HG03442 (cell line): Measurements from ENCODE around the gene PSMB3.

ENCODE experiments used
- ATAC-seq: cut with Tn5 transposase; IDR thresholded peaks from one replicate; pipeline ENCODE4 v1.9.1; 2021; ENCODE audit warnings: mild to moderate bottlenecking, moderate library complexity; ENCODE audit not compliant: unreplicated experiment

The PSMB3 gene

DNA sequence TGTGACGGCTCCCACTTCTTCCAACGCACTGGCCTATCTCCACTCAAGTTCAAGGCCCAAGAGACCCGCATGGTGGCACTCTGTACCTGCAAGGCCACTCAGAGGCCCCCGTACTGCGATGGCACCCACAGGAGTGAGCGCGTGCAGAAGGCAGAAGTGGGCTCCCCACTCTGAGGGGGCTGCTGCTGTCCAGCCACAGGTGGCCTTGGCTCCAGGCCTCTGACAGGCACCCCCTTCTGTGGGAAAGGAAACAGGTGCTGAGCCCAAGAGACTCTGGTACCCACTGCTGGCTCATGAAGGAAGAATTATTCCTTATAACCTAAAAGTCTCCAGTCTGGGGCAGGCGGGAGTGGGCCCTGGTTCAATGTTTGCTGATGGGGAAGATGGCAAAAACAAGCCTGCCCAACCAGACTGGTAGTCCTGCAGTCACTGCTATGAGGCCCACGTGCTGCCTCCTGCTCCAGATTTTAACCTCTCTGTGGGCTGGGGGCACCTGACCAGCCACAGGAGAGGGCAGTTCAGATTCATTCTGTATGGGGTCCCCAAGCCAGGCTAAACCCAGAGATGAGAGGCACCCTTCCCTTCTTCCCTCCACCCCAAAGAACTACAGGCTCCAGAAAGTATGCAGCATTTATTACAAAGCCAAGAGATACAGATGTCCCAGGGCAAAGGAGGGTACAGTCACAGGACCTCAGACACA, 19.1 kb upstream of the PSMB3 start:
- ATAC-seq, result no peak

DNA sequence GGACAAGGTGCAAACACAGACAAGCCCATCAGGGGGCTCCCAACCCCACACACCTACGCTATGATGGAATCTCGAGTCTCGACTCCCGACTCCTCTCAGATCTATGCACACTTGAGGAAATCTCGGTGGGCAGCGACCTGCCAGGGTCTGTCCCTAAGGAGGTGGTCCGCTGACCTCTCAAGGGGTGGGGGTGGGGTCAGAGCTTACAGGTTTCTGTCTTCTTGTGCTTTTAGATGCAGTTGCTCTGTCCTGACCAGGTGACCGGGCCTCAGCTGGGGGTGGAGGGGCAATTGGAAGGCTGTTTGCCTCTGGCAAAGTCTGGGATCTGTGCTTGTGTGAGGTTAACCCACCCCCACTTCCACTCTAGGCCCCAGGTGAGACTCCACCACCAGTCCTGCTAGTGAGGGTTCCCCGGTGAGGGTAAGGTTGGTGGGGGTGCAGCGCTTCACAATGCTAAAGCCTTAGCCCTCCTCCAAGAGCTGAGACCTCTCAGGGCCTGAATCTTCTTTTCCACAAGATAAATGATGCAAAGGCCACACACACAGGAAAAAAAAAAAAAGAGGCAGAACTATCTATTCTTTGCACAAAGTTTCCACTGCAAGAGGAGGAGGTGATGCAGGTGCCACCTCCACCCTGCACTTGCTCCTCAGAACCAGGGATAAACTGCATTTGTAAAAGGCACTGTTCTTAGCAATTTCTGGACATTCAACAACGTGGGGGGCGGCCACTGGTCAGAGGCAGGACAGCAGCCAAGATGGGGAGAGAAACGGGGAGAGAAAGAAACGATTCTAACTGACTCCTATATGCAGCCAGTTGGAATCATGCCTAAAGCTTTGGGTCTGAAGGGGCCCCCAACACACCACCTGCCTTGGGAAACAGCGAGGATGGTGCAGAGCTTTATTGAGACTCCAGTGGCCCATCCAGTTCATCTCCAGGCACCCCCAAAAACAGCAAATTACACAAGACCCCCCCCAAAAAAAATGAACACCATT, 18.3 kb upstream of the PSMB3 start:
- ATAC-seq, result no peak

GRCh38 chr17:38735161-38735997, 17.2 kb upstream of the PSMB3 start:
- ATAC-seq, result no peak

GRCh38 chr17:38738007-38738662, 14.4 kb upstream of the PSMB3 start:
- no peak for ATAC-seq

- ATAC-seq, result no peak
These were observed 13.9 kb upstream of the PSMB3 start for GRCh38 chr17:38738686-38739085.

DNA sequence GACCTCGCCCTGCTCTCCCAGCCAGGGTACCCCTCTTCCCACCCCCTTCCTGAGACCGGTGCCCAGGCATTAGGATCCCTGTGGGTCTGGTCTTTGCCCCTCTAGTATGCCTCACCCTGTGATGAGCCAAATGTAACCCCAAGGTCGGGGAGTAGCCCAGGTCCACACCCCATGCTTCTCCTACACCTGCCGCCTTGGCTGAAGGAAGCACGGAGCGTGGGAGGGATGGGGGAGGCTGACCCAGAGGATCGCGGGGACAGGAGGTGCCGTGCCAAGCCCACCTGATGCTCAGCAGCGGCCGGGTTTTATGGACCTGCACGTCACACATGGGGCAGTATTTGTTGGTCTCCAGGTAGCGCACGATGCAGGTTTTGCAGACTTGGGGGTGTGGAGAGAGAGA, 13.2 kb upstream of the PSMB3 start:
- no peak for ATAC-seq

- no peak for ATAC-seq
These were observed 12.5 kb upstream of the PSMB3 start for GRCh38 chr17:38740044-38740443.

DNA sequence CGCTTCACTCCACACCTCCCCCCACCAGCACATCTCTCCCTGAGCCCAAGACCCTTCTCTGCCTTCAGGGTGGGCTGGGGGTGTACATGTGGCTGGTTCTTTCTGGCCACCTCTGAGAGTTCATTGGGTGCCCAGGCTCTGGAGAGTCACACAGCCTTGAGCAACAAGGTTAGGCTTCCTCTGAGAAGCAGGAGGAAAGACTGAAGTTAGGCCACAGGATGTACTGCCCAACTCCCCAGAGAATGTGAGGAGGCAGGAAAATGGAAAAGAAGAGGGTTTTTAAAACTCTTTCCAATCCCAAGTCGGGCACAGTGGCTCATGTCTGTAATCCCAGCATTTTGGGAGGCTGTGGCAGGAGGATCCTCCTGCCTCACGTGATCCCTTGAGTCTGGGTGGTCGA, 11.7 kb upstream of the PSMB3 start:
- no peak for ATAC-seq

- no peak for ATAC-seq
These were observed 11.1 kb upstream of the PSMB3 start for GRCh38 chr17:38741461-38741860.

GRCh38 chr17:38741921-38742410, 10.6 kb upstream of the PSMB3 start:
- ATAC-seq, result no peak

GRCh38 chr17:38742411-38743308, 9.9 kb upstream of the PSMB3 start:
- no peak for ATAC-seq

- no peak for ATAC-seq
These were observed 8.9 kb upstream of the PSMB3 start for GRCh38 chr17:38743556-38744171.

DNA sequence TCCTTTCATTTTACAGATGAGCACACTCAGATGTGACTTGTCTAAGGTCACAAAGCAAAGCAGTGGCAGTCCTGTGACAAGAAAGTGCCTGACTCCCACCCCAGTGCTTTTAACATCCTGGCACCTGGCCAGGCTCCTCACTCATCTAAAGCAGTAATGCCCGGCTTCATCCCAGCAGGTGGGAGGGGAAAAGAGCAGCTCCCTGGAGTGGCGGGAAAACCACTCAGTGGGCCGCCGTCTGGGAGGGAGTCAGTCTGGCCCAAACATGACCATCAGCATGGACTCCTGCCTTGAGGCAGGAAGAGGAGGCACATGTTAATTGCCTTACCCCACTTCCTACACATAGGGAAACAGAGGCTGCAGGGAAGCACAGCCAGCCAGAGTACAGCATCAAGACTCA, 7.0 kb upstream of the PSMB3 start:
- ATAC-seq, result no peak

DNA sequence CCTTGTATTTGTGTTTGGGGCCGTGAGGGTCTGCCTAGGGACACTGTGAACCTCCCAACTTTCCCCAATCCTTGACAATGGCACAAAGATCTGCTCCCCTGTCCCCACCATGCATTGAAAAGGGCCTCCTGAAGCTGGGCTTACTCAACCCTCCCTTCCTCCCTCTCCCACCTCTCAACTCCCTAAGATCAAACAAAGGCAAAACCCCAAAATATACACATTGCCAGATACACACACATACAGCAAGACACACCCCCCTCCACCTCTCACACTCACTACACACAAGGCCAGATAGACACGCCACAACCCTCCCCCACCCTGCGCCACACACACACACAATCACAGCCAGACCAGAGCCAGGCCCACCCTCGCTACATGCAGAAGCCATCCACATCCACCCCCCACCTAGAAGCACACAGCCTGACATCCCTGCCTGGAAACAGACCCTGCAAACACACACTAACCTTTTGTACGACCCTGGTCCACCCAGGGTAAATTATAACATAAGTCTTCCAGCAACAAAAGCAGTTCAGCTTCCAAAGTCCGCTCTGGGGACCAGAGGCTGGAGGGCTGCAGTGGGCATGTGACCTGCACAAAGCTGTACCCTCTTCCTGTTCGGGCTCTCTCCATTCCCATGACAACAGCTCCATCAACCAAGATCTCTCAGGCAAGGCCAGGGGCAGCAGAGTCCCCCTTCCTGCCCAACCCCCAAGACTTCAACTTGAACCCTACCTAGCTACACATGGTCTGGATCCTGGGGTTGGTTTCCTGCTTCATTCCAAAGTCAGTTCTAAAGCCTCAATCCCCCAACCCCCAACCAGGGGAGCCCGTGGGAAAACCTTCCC, 6.3 kb upstream of the PSMB3 start:
- no peak for ATAC-seq

- ATAC-seq, result no peak
These were observed 5.6 kb upstream of the PSMB3 start for GRCh38 chr17:38746849-38747462.

GRCh38 chr17:38747463-38748148, 4.9 kb upstream of the PSMB3 start:
- ATAC-seq, result no peak
